HL-60 (cell line): ENCODE measurements around the gene MANBA.

Source experiments
- DNase-seq, 2 experiments: peaks; one replicate each; pipeline ENCODE4 v3.0.0-alpha.2; 2010 to 2020; ENCODE audit warnings: low read depth in 1 of 2, low spot score in 1 of 2
- H3K27ac ChIP-seq: fragments of 250-450 bp; sonication (Bioruptor Pico); replicated peaks from 2 replicates; pipeline ENCODE4 v1.5.1; 2020; ENCODE audit warnings: mild to moderate bottlenecking, moderate library complexity
- H3K27me3 ChIP-seq: fragments of 250-450 bp; sonication (Bioruptor Pico); 2 replicates; pipeline ENCODE4 v1.5.1; 2021; ENCODE audit warnings: mild to moderate bottlenecking, moderate library complexity; ENCODE audit not compliant: insufficient read depth, poor library complexity, severe bottlenecking
- H3K4me3 ChIP-seq: replicated peaks from 2 replicates; pipeline ENCODE4 v1.5.1; 2011; ENCODE audit warnings: mild to moderate bottlenecking, control low read depth, low read length; ENCODE audit not compliant: insufficient read depth
- GABPA ChIP-seq: IDR thresholded peaks from 2 replicates; pipeline ENCODE4 v1.6.1; 2012; ENCODE audit warnings: low read depth
- POLR2AphosphoS5 ChIP-seq: IDR thresholded peaks from 2 replicates; pipeline ENCODE4 v1.6.1; 2012; ENCODE audit warnings: low read depth
- SPI1 ChIP-seq: IDR thresholded peaks from 2 replicates; pipeline ENCODE4 v1.6.1; 2012; ENCODE audit warnings: low read depth, mild to moderate bottlenecking, borderline replicate concordance
- TF ChIP-seq, protein P1 (sequence below): IDR thresholded peaks from one replicate; pipeline ENCODE4 v1.5.1; 2011; ENCODE audit warnings: low read length, control low read depth, inconsistent platforms; ENCODE audit not compliant: insufficient read depth
- TF ChIP-seq, protein P2 (sequence below): IDR thresholded peaks from 2 replicates; pipeline ENCODE4 v1.6.1; 2012; ENCODE audit warnings: low read depth; ENCODE audit not compliant: insufficient replicate concordance

The MANBA gene

DNA sequence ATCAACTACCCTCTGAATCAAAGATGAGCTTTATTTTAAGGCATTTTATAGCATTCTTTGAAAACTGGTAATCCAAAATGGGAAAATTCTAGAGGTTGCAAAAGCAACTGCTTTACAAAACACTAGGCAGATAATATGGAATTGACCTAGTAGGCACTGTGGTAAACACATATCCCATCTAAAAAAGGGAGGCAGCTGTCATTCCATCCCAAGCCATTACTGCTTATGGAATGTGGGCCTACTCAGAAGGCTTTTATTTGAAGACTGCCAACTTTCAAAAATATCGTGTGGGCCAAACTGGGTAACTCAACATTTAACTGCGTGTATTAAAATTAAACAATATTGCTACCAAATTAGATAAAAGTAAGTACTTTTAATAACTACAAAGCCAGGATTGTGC lies 47.2 kb upstream of the MANBA start:
- TF ChIP-seq SPI1 = no peak
- no peak for TF ChIP-seq POLR2AphosphoS5
- TF ChIP-seq, protein P1, sequence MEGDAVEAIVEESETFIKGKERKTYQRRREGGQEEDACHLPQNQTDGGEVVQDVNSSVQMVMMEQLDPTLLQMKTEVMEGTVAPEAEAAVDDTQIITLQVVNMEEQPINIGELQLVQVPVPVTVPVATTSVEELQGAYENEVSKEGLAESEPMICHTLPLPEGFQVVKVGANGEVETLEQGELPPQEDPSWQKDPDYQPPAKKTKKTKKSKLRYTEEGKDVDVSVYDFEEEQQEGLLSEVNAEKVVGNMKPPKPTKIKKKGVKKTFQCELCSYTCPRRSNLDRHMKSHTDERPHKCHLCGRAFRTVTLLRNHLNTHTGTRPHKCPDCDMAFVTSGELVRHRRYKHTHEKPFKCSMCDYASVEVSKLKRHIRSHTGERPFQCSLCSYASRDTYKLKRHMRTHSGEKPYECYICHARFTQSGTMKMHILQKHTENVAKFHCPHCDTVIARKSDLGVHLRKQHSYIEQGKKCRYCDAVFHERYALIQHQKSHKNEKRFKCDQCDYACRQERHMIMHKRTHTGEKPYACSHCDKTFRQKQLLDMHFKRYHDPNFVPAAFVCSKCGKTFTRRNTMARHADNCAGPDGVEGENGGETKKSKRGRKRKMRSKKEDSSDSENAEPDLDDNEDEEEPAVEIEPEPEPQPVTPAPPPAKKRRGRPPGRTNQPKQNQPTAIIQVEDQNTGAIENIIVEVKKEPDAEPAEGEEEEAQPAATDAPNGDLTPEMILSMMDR = no peak
- TF ChIP-seq, protein P2, sequence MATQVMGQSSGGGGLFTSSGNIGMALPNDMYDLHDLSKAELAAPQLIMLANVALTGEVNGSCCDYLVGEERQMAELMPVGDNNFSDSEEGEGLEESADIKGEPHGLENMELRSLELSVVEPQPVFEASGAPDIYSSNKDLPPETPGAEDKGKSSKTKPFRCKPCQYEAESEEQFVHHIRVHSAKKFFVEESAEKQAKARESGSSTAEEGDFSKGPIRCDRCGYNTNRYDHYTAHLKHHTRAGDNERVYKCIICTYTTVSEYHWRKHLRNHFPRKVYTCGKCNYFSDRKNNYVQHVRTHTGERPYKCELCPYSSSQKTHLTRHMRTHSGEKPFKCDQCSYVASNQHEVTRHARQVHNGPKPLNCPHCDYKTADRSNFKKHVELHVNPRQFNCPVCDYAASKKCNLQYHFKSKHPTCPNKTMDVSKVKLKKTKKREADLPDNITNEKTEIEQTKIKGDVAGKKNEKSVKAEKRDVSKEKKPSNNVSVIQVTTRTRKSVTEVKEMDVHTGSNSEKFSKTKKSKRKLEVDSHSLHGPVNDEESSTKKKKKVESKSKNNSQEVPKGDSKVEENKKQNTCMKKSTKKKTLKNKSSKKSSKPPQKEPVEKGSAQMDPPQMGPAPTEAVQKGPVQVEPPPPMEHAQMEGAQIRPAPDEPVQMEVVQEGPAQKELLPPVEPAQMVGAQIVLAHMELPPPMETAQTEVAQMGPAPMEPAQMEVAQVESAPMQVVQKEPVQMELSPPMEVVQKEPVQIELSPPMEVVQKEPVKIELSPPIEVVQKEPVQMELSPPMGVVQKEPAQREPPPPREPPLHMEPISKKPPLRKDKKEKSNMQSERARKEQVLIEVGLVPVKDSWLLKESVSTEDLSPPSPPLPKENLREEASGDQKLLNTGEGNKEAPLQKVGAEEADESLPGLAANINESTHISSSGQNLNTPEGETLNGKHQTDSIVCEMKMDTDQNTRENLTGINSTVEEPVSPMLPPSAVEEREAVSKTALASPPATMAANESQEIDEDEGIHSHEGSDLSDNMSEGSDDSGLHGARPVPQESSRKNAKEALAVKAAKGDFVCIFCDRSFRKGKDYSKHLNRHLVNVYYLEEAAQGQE = no peak
- no peak for TF ChIP-seq GABPA
- Histone ChIP-seq H3K27ac (no peak overlapping the region), H3K27me3 (no peaks in the 10 kb centered on the region), H3K4me3 (no peak overlapping the region)
- no peak for DNase-seq

DNA sequence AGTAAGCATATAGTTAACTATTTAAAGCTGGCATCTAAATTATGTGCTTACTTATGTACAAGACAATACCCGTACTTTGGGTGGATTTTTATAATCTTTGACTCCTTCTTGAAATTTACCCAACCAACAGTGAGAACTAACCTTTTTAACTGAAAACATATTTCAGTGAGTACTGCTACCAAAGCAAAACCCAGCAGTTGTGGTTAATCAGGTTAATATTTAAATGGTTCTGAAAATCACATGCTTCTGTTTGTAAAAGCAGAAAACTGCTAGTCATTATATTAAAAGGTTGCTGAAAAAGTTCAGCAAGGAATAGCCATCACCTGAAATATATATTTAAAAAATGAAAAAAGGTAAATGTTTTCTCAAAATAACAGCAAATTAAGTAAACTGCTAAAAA lies 46.6 kb upstream of the MANBA start:
- no peak for DNase-seq
- no peaks in the 10 kb centered on the region for H3K27me3 ChIP-seq
- TF ChIP-seq, protein P2 = no peak
- no peak for TF ChIP-seq POLR2AphosphoS5
- TF ChIP-seq SPI1 = no peak
- TF ChIP-seq, protein P1 = no peak
- no peak for TF ChIP-seq GABPA
- no peak overlapping the region for H3K4me3 ChIP-seq
- no peak overlapping the region for H3K27ac ChIP-seq

- Histone ChIP-seq H3K4me3 (no peak overlapping the region), H3K27me3 (no peaks in the 10 kb centered on the region), H3K27ac (no peak overlapping the region)
- no peak for DNase-seq
- TF ChIP-seq, protein P2 = no peak
- no peak for TF ChIP-seq SPI1
Observed at GRCh38 chr4:102799816-102800215, 39.0 kb upstream of the MANBA start.

DNA sequence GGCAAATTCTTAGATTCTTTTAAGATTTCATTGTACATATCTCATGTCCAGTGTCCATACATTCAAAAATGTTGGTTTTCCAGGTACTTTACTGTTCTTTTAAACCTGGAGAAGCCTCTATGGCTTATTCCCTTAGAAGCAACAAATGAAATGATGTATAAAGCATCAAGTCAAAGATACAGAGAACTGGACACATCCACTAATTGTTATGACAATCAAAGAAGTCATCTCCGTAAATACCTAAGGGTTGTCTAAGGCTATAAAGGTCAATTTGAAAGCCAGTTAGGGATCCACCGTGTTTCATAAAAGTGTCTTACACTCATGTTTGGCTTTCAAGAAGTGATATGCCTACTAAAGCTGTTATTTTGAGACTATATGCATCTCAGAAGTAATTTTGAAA lies 34.2 kb upstream of the MANBA start:
- no peak overlapping the region for H3K27ac ChIP-seq
- no peak for TF ChIP-seq GABPA
- TF ChIP-seq SPI1 = no peak
- TF ChIP-seq, protein P1 = no peak
- TF ChIP-seq POLR2AphosphoS5 = no peak
- TF ChIP-seq, protein P2 = no peak
- H3K27me3 ChIP-seq = no peaks in the 10 kb centered on the region
- DNase-seq = no peak
- H3K4me3 ChIP-seq = no peak overlapping the region
